Measurements from ENCODE around the gene ZNF169.

ZNF169 gene

GRCh38 chr9:94289691-94290090 lies 30.6 kb downstream of the ZNF169 start:
- no peak overlapping the region for H3K27ac ChIP-seq (ENCODE audit: low read depth, low read length)
- no peak overlapping the region for H3K9ac ChIP-seq (ENCODE audit: low read length)
- H3K36me3 ChIP-seq (ENCODE audit: low read length), result no peaks in the 10 kb centered on the region
- H3K4me3 ChIP-seq (ENCODE audit: insufficient read depth, low read length, poor library complexity, severe bottlenecking), result no peak overlapping the region
- no peak overlapping the region for H2AFZ ChIP-seq (ENCODE audit: low read depth, low read length, severe bottlenecking)
- H3F3A ChIP-seq (ENCODE audit: insufficient read depth), result no peaks in the 10 kb centered on the region
- H3K79me2 ChIP-seq (ENCODE audit: insufficient read depth, low read length), result no peaks in the 10 kb centered on the region
- H3K4me2 ChIP-seq (ENCODE audit: low read depth, low read length, poor library complexity, severe bottlenecking), result no peak overlapping the region
- 0 out of 2 replicates have a peak, but pooled peaks cover 2% of the 10 kb centered on the region for H4K20me1 ChIP-seq (ENCODE audit: low read depth, low read length)
- no peaks in the 10 kb centered on the region for H3K9me3 ChIP-seq (ENCODE audit: insufficient read depth, low read length)
- H3K9me2 ChIP-seq (replicated peaks; ENCODE audit: insufficient read depth, low read length), result no peaks in the 10 kb centered on the region
- no peaks in the 10 kb centered on the region for H3K27me3 ChIP-seq (ENCODE audit: low read length)
- TF ChIP-seq, protein P1, sequence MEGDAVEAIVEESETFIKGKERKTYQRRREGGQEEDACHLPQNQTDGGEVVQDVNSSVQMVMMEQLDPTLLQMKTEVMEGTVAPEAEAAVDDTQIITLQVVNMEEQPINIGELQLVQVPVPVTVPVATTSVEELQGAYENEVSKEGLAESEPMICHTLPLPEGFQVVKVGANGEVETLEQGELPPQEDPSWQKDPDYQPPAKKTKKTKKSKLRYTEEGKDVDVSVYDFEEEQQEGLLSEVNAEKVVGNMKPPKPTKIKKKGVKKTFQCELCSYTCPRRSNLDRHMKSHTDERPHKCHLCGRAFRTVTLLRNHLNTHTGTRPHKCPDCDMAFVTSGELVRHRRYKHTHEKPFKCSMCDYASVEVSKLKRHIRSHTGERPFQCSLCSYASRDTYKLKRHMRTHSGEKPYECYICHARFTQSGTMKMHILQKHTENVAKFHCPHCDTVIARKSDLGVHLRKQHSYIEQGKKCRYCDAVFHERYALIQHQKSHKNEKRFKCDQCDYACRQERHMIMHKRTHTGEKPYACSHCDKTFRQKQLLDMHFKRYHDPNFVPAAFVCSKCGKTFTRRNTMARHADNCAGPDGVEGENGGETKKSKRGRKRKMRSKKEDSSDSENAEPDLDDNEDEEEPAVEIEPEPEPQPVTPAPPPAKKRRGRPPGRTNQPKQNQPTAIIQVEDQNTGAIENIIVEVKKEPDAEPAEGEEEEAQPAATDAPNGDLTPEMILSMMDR (IDR thresholded peaks at IDR 0.05; ENCODE audit: insufficient read depth, low read length, poor library complexity, severe bottlenecking), result no peak
- no peak for TF ChIP-seq EZH2phosphoT487 (conservative IDR thresholded peaks at IDR 0.05; ENCODE audit: low read length)

DNA sequence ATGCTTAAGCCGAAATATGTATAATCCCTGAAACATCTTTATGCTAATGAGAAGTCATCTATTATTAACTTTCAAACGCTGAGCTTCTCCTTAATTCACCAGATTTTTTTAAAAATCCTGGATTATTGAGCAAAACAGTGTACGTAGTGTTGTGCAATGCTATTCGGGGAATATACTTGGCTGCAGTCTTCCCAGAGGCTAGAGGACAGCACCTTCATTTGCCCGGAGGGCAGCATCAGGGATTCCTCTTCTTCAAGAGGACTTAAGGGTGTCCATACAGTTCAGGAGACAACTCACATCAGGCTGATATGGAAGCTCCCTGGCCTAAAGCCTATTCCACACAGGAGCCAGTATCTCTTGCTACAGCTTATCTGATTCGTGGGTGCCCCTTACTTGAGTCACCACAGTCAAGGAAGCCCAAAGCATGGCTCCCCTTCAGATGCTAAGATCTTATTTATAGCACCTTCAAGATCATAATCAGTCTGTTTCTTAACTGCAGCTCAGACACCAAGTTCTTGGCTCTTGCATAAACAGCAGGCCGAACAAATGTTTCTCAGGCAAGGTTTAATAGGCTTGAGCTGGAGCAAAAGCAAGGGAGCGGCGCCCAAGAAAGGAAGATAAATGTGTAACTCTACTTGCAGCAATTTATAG lies 40.0 kb downstream of the ZNF169 start:
- H3F3A ChIP-seq (ENCODE audit: insufficient read depth), result no peaks in the 10 kb centered on the region
- H3K9me3 ChIP-seq (ENCODE audit: insufficient read depth, low read length), result no peaks in the 10 kb centered on the region
- no peaks in the 10 kb centered on the region for H3K27me3 ChIP-seq (ENCODE audit: low read length)
- no peak for TF ChIP-seq EZH2phosphoT487 (conservative IDR thresholded peaks at IDR 0.05; ENCODE audit: low read length)
- no peak overlapping the region for H3K9ac ChIP-seq (ENCODE audit: low read length)
- 0 out of 2 replicates have a peak, but pooled peaks cover 6% of the 10 kb centered on the region for H3K36me3 ChIP-seq (ENCODE audit: low read length)
- H3K4me2 ChIP-seq (ENCODE audit: low read depth, low read length, poor library complexity, severe bottlenecking), result no peak overlapping the region
- no peak overlapping the region for H3K4me3 ChIP-seq (ENCODE audit: insufficient read depth, low read length, poor library complexity, severe bottlenecking)
- H3K79me2 ChIP-seq (ENCODE audit: insufficient read depth, low read length), result no peaks in the 10 kb centered on the region
- no peaks in the 10 kb centered on the region for H4K20me1 ChIP-seq (ENCODE audit: low read depth, low read length)
- H2AFZ ChIP-seq (ENCODE audit: low read depth, low read length, severe bottlenecking), result no peak overlapping the region
- no peaks in the 10 kb centered on the region for H3K9me2 ChIP-seq (replicated peaks; ENCODE audit: insufficient read depth, low read length)
- no peak overlapping the region for H3K27ac ChIP-seq (ENCODE audit: low read depth, low read length)

GRCh38 chr9:94300470-94301301 lies 41.6 kb downstream of the ZNF169 start:
- H3K27ac ChIP-seq (ENCODE audit: low read depth, low read length), result no peak overlapping the region
- TF ChIP-seq EZH2phosphoT487 (conservative IDR thresholded peaks at IDR 0.05; ENCODE audit: low read length), result no peak
- TF ChIP-seq, protein P1 (IDR thresholded peaks at IDR 0.05; ENCODE audit: insufficient read depth, low read length, poor library complexity, severe bottlenecking), result no peak
- H3K9ac ChIP-seq (ENCODE audit: low read length), result no peak overlapping the region
- 0 out of 2 replicates have a peak, but pooled peaks cover 5% of the 10 kb centered on the region for H3K36me3 ChIP-seq (ENCODE audit: low read length)
- no peaks in the 10 kb centered on the region for H3K9me2 ChIP-seq (replicated peaks; ENCODE audit: insufficient read depth, low read length)
- H3K4me3 ChIP-seq (ENCODE audit: insufficient read depth, low read length, poor library complexity, severe bottlenecking), result no peak overlapping the region
- no peaks in the 10 kb centered on the region for H3F3A ChIP-seq (ENCODE audit: insufficient read depth)
- no peak overlapping the region for H3K4me2 ChIP-seq (ENCODE audit: low read depth, low read length, poor library complexity, severe bottlenecking)
- H3K9me3 ChIP-seq (ENCODE audit: insufficient read depth, low read length), result no peaks in the 10 kb centered on the region
- H3K27me3 ChIP-seq (ENCODE audit: low read length), result no peaks in the 10 kb centered on the region
- H4K20me1 ChIP-seq (ENCODE audit: low read depth, low read length), result no peaks in the 10 kb centered on the region
- no peak overlapping the region for H2AFZ ChIP-seq (ENCODE audit: low read depth, low read length, severe bottlenecking)
- H3K79me2 ChIP-seq (ENCODE audit: insufficient read depth, low read length), result no peaks in the 10 kb centered on the region

DNA sequence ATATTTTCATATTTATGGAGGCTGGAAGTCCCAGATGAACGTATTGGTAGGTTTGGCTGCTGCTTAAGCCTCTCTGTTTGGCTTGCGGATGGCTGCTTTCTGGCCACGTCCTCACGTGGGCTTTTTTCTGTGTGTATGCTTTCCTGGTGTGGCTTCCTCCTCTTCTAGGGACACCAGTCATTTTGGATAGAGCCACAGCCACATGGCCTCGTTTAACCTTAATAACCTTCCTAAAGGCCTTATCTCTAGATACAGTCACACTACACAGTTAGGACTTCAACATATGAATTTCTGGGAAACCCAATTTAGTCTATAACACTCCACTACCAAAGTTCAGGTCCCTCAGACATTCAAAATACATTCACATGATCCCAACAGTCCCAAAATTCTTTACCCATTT lies 42.5 kb downstream of the ZNF169 start:
- Histone ChIP-seq H3K27me3 (ENCODE audit: low read length) (no peaks in the 10 kb centered on the region), H2AFZ (ENCODE audit: low read depth, low read length, severe bottlenecking) (no peak overlapping the region), H3K4me3 (ENCODE audit: insufficient read depth, low read length, poor library complexity, severe bottlenecking) (no peak overlapping the region), H3K79me2 (ENCODE audit: insufficient read depth, low read length) (no peaks in the 10 kb centered on the region), H3K36me3 (ENCODE audit: low read length) (no peaks in the 10 kb centered on the region), H3K9ac (ENCODE audit: low read length) (no peak overlapping the region), H3K4me2 (ENCODE audit: low read depth, low read length, poor library complexity, severe bottlenecking) (no peak overlapping the region), H3K9me3 (ENCODE audit: insufficient read depth, low read length) (no peaks in the 10 kb centered on the region), H3F3A (ENCODE audit: insufficient read depth) (no peaks in the 10 kb centered on the region), H3K27ac (ENCODE audit: low read depth, low read length) (no peak overlapping the region), H4K20me1 (ENCODE audit: low read depth, low read length) (no peaks in the 10 kb centered on the region; the same call in 1 of the 2 replicates), H3K9me2 (replicated peaks; ENCODE audit: insufficient read depth, low read length) (no peaks in the 10 kb centered on the region)
- TF ChIP-seq, protein P1 (IDR thresholded peaks at IDR 0.05; ENCODE audit: insufficient read depth, low read length, poor library complexity, severe bottlenecking), result no peak
- TF ChIP-seq EZH2phosphoT487 (conservative IDR thresholded peaks at IDR 0.05; ENCODE audit: low read length), result no peak

Data from SU-DHL-6 (cell line).